D721Med (cell line): ENCODE data around the gene BLVRB.
"Not testable (repeated sequence)": the region's sequence is repeated elsewhere in the genome, so short reads cannot be mapped to it uniquely, and the experiment has no call there.

Experiments
- DNase-seq: peaks from one replicate; pipeline ENCODE4 v3.0.0; 2011; ENCODE audit warnings: low spot score; ENCODE audit not compliant: insufficient read length
- FAIRE-seq: peaks from 2 replicates; lab custom pipeline; 2011; peaks lifted over from hg19 to GRCh38; lab: Jason Lieb, UNC
- TF ChIP-seq, protein P1 (sequence below): IDR thresholded peaks from 2 replicates; pipeline ENCODE4 v1.5.1; 2012; ENCODE audit warnings: mild to moderate bottlenecking, control low read depth; ENCODE audit not compliant: insufficient read depth; ENCODE audit errors: missing control alignments

The BLVRB gene

DNA sequence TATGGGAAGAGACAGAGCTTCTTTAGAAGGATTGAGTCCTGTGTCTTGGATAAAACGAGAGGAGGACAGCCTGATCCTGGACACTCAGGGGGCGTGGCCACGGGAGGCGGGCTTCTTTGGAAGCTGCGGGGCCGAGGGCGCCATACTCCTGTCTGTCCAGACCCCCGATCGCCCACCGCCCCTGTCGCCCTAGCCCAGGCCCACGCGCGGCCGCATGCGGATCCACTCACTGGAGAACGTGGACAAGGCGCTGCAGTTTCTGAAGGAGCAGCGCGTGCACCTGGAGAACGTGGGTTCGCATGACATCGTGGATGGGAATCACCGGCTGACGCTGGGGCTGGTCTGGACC, 24.3 kb upstream of the BLVRB start:
- DNase-seq (no peak), FAIRE-seq (no peak)
- TF ChIP-seq, protein P1, sequence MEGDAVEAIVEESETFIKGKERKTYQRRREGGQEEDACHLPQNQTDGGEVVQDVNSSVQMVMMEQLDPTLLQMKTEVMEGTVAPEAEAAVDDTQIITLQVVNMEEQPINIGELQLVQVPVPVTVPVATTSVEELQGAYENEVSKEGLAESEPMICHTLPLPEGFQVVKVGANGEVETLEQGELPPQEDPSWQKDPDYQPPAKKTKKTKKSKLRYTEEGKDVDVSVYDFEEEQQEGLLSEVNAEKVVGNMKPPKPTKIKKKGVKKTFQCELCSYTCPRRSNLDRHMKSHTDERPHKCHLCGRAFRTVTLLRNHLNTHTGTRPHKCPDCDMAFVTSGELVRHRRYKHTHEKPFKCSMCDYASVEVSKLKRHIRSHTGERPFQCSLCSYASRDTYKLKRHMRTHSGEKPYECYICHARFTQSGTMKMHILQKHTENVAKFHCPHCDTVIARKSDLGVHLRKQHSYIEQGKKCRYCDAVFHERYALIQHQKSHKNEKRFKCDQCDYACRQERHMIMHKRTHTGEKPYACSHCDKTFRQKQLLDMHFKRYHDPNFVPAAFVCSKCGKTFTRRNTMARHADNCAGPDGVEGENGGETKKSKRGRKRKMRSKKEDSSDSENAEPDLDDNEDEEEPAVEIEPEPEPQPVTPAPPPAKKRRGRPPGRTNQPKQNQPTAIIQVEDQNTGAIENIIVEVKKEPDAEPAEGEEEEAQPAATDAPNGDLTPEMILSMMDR: no peak

DNA sequence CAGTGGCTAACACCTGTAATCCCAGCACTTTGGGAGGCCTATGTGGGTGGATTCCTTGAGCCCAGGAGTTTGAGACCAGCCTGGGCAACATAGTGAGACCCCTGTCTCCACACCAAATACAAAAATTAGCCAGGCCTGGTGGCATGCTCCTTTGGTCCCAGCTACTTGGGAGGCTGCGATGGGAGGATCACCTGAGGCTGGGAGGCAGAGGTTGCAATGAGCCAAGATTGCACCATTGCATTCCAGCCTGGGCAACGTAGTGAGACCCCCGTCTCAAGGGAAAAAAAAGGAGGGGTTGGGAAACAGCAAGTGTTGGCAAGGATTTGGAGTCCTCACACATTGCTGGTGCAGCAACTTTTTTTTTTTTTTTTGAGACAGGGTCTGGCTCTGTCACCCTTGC, 20.5 kb upstream of the BLVRB start:
- DNase-seq (no peak), FAIRE-seq (no peak)
- TF ChIP-seq, protein P1: no peak

DNA sequence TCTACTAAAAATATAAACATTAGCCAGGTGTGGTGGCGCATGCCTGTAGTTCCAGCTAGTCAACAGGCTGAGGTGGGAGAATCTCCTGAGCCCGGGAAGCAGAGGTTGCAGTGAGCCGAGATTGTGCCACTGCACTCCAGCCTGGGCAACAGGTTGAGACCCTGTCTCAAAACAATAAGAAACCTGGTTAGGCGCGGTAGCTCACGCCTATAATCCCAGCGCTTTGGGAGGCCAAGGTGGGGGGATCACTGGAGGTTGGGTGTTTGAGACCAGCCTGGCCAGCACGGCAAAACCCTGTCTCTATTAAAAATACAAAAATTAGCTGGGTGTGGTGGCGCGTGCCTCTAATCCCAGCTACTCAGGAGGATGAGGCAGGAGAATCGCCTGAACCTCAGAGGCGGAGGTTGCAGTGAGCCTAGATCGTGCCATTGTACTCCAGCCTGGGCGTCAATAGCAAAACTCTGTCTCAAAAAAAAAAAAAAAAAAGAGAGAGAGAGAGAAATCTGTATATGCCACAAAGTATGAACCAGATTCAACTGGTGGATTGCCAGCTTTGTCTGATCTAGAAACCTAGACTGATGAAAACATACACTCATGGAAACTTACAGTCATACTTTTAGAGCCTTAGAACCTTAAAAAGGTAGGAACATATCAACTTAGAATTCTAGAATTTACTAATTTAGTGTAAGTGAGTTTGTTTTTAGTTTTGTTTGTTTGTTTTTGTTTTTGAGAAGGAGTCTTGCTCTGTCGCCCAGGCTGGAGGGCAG, 10.5 kb upstream of the BLVRB start:
- not testable (repeated sequence) for DNase-seq, FAIRE-seq

DNA sequence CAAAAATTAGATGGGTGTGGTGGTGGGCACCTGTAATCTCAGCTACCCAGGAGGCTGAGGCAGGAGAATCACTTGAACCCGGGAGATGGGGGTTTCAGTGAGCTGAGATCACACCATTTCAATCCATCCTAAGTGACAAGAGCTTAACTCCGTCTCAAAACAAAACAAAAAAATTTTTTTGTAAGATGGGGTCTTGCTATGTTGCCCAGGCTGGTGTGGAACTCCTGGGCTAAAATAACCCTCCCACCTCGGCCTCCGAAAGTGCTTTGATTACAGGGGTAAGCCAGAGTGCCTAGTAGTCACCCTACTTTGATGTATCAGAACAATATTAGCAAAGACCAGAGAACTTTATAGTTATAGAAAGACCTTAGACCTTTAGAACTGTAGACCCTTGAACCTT, 9.2 kb upstream of the BLVRB start:
- DNase-seq (no peak), FAIRE-seq (no peak)
- TF ChIP-seq, protein P1: no peak

DNA sequence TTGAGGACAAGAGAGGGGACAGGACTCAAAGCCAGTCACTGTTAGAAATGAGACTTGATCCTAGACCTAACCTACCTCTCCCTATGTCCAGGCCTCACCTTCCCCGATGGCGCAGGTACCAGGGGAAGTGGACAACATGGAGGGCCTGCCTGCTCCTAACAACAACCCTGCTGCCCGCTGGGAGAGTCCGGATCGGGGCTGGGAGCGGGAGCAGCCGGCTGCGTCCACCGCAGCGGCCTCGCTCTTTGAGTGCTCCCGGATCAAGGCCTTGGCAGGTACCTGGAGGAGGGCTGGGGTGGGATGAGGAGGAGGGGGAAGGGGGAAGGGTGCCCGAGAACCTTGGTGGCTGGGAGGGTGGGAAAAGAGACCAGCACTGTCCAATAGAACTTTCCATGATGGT, 7.0 kb upstream of the BLVRB start:
- FAIRE-seq (no peak), DNase-seq (no peak)
- TF ChIP-seq, protein P1: no peak

DNA sequence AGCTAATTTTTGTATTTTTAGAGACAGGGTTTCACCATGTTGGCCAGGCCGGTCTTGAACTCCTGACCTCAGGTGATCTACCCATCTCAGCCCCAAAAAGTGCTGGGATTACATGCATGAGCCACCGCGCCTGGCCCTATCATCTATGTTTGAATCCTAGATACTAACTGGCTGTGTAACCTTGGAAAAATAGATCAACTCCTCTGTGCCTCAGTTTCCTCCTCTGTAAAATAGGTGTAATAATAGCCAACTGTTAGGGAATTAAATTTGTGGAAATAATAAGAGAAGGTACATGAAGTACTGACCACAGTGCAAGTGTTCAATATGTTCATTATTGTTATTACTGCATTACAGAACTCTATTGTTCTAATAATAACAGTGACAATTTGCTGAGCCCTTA, 5.6 kb upstream of the BLVRB start:
- TF ChIP-seq, protein P1: no peak
- no peak for DNase-seq
- no peak for FAIRE-seq

DNA sequence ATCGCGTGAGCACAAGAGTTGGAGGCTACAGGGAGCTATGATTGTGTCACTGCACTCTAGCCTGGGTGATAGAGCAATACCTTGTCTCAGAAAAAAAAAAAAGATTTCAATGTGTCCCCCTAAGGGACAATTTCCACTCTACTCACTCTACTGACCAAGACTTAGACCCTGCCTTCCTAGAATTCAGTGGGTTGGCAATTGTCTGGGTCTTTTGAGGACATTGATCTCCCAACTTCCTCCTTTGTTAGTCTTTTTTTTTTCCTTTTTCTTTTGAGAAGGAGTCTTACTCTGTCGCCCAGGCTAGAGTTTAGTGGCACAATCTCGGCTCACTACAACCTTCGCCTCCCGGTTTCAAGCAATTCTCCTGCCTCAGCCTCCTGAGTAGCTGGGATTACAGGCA, 3.5 kb upstream of the BLVRB start:
- TF ChIP-seq, protein P1: no peak
- FAIRE-seq (no peak), DNase-seq (no peak)
